SK-N-MC (cell line): ENCODE measurements around the gene PPOX.

Experiments
- DNase-seq: peaks from one replicate; pipeline ENCODE4 v3.0.0-alpha.2; 2011; ENCODE audit warnings: low read depth, low spot score
- H3K27ac ChIP-seq: fragments of 200-600 bp; sonication (generic); 2 replicates; pipeline ENCODE4 v1.5.1; 2016; ENCODE audit warnings: mixed run types
- H3K36me3 ChIP-seq: fragments of 200-600 bp; sonication (generic); 2 replicates; pipeline ENCODE4 v1.6.1; 2017; ENCODE audit warnings: antibody characterized with exemption, low read length, mixed read lengths; ENCODE audit not compliant: insufficient read depth
- H3K4me3 ChIP-seq: fragments of 200-600 bp; sonication (generic); 2 replicates; pipeline ENCODE4 v1.5.1; 2016
- H3K9ac ChIP-seq: fragments of 200-600 bp; sonication (generic); 2 replicates; pipeline ENCODE4 v1.8.0; 2017; ENCODE audit warnings: mixed run types, mixed read lengths; ENCODE audit not compliant: insufficient read length
- H3K9me3 ChIP-seq: fragments of 200-600 bp; sonication (generic); 2 replicates; pipeline ENCODE4 v1.6.1; 2017; ENCODE audit warnings: low read depth, mild to moderate bottlenecking, antibody characterized with exemption, low read length, moderate library complexity, mixed read lengths
- EZH2 ChIP-seq: fragments of 200-600 bp; sonication (generic); IDR thresholded peaks from one replicate; pipeline ENCODE4 v1.6.1; 2017; ENCODE audit warnings: antibody characterized with exemption
- FOXP2 ChIP-seq: optimal IDR thresholded peaks from 2 replicates; pipeline ENCODE3; 2011; ENCODE audit warnings: mild to moderate bottlenecking, moderate library complexity; ENCODE audit not compliant: insufficient read depth; ENCODE audit errors: extremely low read length, control extremely low read depth
- POLR2AphosphoS5 ChIP-seq: IDR thresholded peaks from 2 replicates; pipeline ENCODE4 v1.6.1; 2012; ENCODE audit warnings: mild to moderate bottlenecking, low read depth, low read length, borderline replicate concordance

PPOX gene

GRCh38 chr1:161176468-161177111 is 10.4 kb downstream of the PPOX start:
- TF ChIP-seq FOXP2 (no peak), POLR2AphosphoS5 (no peak), EZH2 (no peak)
- Histone ChIP-seq H3K27ac (no peak overlapping the region), H3K9me3 (no peaks in the 10 kb centered on the region), H3K36me3 (peaks cover 33% of the 10 kb centered on the region), H3K4me3 (peak overlapping the region; percentile 99), H3K9ac (peak overlapping the region; percentile 93)
- no peak for DNase-seq

- Histone ChIP-seq H3K9me3 (no peaks in the 10 kb centered on the region), H3K9ac (peak within 1 kb of the TSS; percentile 93), H3K27ac (peak within 1 kb of the TSS; percentile 51), H3K36me3 (peaks cover 26% of the 10 kb centered on the region), H3K4me3 (peak within 1 kb of the TSS; percentile 99)
- no peak for DNase-seq
- peak; percentile 94 for TF ChIP-seq POLR2AphosphoS5
- no peak for TF ChIP-seq FOXP2
Measured at GRCh38 chr1:161177112-161177935, 11.1 kb downstream of the PPOX start, which contains the start of gene B4GALT3. Gene B4GALT3, minus strand, starts transcription at chr1:161177507. Its CDS starts 1,447 bp downstream, at chr1:161176060.

DNA sequence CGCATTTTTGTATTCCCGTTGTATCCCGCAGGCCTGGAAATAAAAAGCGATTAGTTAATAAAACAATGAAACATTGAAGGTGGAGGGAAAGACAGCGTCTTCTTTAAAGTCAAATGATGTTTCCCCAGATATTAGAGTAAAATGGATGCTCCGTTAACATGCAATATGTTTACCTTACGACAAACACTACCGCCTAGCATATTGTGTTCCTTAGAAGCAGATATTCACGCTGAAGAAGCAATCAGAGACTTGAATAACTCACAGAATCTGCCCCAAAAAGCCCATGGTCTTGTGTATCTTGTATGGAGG is 11.7 kb downstream of the PPOX start:
- Histone ChIP-seq H3K27ac (peak overlapping the region; percentile 51), H3K9ac (peak overlapping the region; percentile 93), H3K9me3 (no peaks in the 10 kb centered on the region), H3K4me3 (peak overlapping the region; percentile 99), H3K36me3 (peaks cover 20% of the 10 kb centered on the region)
- TF ChIP-seq EZH2: no peak
- no peak for TF ChIP-seq FOXP2
- no peak for TF ChIP-seq POLR2AphosphoS5
- DNase-seq: no peak

DNA sequence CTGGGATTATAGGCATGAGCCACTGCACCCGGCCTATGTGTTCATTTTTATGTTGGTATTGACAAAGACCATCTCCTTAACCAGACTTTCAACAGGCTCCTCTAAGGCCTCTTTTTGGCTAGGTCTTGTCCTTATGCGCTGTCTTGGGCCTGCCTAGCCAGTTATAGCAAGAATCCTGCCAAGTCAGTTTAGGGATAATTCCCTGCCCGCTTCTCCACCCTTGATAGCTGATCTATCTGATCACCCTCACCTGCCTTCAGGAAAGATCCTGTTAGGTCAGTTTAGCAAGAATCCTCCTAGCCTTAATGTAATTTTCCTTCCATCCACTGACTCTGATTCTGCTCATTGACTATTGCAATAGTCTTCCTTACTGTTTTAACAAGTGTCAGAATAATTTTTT is 13.5 kb downstream of the PPOX start:
- Histone ChIP-seq H3K36me3 (peaks cover 7% of the 10 kb centered on the region; the same call in 1 of the 2 replicates), H3K9me3 (no peaks in the 10 kb centered on the region), H3K27ac (0 out of 2 replicates have a peak overlapping the region, but pooled peaks have one; percentile 11), H3K4me3 (no peak overlapping the region), H3K9ac (no peak overlapping the region)
- TF ChIP-seq POLR2AphosphoS5: no peak
- no peak for TF ChIP-seq FOXP2
- no peak for TF ChIP-seq EZH2
- DNase-seq: no peak

DNA sequence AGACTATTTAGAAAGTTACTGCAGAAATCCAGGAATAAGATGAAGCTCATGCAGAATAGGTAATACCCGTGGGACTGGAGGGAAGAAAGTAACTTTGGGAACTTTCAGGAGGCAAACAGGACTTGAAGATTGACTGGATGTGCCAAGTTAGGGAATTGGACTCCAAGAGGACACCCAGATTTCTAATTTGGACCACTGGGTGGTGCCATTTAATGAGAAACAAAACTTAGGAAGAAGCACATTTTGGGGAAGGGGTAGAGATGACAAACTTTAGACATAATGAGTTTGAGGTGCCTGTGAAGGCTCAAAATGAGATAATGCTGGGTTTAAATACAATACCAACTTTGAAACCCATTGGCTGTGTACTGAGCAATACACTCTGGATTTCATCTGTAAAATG is 14.4 kb downstream of the PPOX start:
- DNase-seq: no peak
- TF ChIP-seq EZH2 (no peak), POLR2AphosphoS5 (no peak), FOXP2 (no peak)
- no peak overlapping the region for H3K4me3 ChIP-seq
- H3K9me3 ChIP-seq: no peaks in the 10 kb centered on the region
- H3K36me3 ChIP-seq: no peaks in the 10 kb centered on the region; the same call in 1 of the 2 replicates
- H3K9ac ChIP-seq: no peak overlapping the region
- H3K27ac ChIP-seq: no peak overlapping the region

- Histone ChIP-seq H3K36me3 (no peaks in the 10 kb centered on the region), H3K4me3 (no peak overlapping the region), H3K9ac (no peak overlapping the region), H3K9me3 (no peaks in the 10 kb centered on the region), H3K27ac (no peak overlapping the region)
- DNase-seq: no peak
- no peak for TF ChIP-seq POLR2AphosphoS5
- TF ChIP-seq EZH2: no peak
- no peak for TF ChIP-seq FOXP2
Measured at GRCh38 chr1:161182214-161182613, 16.0 kb downstream of the PPOX start.

DNA sequence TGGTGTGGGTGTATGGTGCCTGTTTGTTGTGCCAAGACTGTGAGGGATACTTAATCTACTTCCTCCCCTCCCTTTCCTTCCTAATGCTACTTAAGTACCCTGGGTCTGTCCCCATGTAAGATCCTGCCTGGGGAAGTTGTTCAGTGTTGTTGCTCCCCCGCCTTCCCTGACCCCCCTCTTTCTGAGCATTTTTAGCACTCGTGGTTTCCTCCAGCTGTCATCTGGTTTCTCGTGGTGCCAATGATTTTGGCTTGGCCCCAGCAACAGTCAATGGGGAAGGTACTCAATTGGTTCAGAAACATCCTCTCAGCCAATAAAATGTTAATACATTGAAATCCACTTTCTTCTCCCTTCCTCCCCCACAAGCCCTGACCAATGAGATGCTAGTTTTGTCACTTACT is 19.1 kb downstream of the PPOX start:
- Histone ChIP-seq H3K9ac (no peak overlapping the region), H3K36me3 (no peaks in the 10 kb centered on the region), H3K9me3 (no peaks in the 10 kb centered on the region), H3K27ac (peak overlapping the region; percentile 88), H3K4me3 (peak overlapping the region; percentile 67)
- no peak for TF ChIP-seq FOXP2
- no peak for TF ChIP-seq EZH2
- no peak for TF ChIP-seq POLR2AphosphoS5
- no peak for DNase-seq

- peak overlapping the region; percentile 46 for H3K9ac ChIP-seq
- no peaks in the 10 kb centered on the region for H3K9me3 ChIP-seq
- DNase-seq: no peak
- H3K4me3 ChIP-seq: peak overlapping the region; percentile 67
- TF ChIP-seq EZH2 (no peak), FOXP2 (no peak), POLR2AphosphoS5 (no peak; the same call in 1 of the 2 replicates)
- H3K27ac ChIP-seq: peak overlapping the region; percentile 88
- peaks cover 3% of the 10 kb centered on the region; the same call in 1 of the 2 replicates for H3K36me3 ChIP-seq
Measured at GRCh38 chr1:161185732-161186311, 19.6 kb downstream of the PPOX start.
